GM12874 (cell line): ENCODE results near the gene L3MBTL1.

Source experiments
- CTCF ChIP-seq: IDR thresholded peaks from 2 replicates; pipeline ENCODE4 v1.5.1; 2011; ENCODE audit warnings: low read depth, mild to moderate bottlenecking, control low read depth, low read length, moderate library complexity; ENCODE audit not compliant: insufficient read depth

Gene L3MBTL1

DNA sequence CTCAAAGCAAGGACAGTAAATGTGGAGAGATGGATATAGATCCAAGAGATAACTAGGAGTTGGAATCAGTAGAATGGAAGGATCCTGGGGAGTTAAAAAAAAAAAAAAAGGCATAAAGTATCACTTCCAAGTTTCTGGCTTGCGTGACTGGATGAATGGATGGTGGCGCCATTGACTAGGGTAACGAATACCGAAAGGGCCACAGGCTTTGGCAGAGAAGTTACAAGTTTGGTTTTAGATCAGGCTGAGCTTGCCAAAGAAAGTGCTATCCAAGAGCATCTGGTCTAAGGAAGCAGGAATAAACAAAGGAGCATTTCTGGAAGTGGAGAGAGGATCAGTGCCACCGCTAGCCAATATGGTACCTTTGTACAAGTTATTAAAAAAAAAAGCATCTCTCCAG, 17.5 kb downstream of the L3MBTL1 start:
- no peak for TF ChIP-seq CTCF

GRCh38 chr20:43528258-43528875, 20.9 kb downstream of the L3MBTL1 start:
- no peak for TF ChIP-seq CTCF

GRCh38 chr20:43529051-43529450, 21.6 kb downstream of the L3MBTL1 start:
- TF ChIP-seq CTCF, result no peak

GRCh38 chr20:43529457-43530153, 22.1 kb downstream of the L3MBTL1 start:
- no peak for TF ChIP-seq CTCF

DNA sequence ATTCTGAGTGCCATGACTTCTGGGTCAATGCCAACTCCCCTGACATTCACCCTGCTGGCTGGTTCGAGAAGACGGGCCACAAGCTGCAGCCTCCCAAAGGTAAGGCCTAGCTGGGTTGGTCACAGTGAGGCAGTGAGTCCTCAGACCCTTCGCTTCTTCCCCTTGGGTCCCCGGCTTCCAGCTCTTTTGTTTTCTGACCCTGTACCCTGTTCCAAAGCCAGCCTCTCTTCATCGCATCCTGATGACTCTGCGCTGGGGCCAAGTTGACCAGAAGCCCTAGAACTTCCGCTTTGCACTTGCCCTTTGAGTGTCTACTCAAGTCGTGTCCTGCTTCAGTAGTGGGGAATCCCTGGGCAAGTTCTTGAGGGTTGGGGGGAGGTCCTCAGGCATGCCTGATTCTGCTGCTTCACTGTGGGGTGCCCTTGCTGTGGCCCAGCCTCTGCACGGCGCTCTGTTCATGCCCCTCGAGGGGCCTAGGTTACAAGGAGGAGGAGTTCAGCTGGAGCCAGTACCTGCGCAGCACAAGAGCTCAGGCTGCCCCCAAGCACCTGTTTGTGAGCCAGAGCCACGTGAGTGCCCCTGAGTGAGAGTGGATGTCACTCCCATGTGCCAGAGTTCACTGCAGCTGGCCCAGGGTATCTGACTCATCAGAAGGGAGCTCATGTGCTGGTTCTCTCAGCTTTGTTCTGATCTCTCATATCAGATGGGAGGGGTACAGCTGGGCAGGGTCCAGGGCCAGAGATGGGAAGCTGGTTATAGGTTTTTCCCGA, 23.0 kb downstream of the L3MBTL1 start:
- TF ChIP-seq CTCF, result no peak

DNA sequence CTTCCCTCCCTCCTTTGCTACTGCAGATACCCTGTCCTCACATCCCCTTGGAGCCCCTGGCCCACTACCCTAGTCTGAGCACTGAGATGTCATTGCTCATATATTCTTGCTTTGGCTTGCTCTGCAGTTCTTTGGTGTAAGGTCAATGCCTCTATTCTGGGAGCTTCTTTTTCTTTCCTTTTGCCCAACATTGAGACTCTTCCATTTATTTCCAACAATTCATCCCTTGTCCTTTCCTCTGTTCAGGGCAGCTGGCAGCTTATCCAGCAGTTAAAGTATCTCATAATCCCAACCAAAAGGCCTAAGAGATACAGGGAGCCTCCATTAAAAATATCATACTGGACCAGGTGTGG, 23.6 kb downstream of the L3MBTL1 start:
- no peak for TF ChIP-seq CTCF

GRCh38 chr20:43532416-43533055, 25.0 kb downstream of the L3MBTL1 start:
- TF ChIP-seq CTCF, result no peak
